ENCODE measurements around the gene SWT1.

- TF ChIP-seq, protein P1, sequence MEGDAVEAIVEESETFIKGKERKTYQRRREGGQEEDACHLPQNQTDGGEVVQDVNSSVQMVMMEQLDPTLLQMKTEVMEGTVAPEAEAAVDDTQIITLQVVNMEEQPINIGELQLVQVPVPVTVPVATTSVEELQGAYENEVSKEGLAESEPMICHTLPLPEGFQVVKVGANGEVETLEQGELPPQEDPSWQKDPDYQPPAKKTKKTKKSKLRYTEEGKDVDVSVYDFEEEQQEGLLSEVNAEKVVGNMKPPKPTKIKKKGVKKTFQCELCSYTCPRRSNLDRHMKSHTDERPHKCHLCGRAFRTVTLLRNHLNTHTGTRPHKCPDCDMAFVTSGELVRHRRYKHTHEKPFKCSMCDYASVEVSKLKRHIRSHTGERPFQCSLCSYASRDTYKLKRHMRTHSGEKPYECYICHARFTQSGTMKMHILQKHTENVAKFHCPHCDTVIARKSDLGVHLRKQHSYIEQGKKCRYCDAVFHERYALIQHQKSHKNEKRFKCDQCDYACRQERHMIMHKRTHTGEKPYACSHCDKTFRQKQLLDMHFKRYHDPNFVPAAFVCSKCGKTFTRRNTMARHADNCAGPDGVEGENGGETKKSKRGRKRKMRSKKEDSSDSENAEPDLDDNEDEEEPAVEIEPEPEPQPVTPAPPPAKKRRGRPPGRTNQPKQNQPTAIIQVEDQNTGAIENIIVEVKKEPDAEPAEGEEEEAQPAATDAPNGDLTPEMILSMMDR (IDR thresholded peaks at IDR 0.05; ENCODE audit: insufficient read depth, low read length): peak; percentile 49
- TF ChIP-seq, protein P2, sequence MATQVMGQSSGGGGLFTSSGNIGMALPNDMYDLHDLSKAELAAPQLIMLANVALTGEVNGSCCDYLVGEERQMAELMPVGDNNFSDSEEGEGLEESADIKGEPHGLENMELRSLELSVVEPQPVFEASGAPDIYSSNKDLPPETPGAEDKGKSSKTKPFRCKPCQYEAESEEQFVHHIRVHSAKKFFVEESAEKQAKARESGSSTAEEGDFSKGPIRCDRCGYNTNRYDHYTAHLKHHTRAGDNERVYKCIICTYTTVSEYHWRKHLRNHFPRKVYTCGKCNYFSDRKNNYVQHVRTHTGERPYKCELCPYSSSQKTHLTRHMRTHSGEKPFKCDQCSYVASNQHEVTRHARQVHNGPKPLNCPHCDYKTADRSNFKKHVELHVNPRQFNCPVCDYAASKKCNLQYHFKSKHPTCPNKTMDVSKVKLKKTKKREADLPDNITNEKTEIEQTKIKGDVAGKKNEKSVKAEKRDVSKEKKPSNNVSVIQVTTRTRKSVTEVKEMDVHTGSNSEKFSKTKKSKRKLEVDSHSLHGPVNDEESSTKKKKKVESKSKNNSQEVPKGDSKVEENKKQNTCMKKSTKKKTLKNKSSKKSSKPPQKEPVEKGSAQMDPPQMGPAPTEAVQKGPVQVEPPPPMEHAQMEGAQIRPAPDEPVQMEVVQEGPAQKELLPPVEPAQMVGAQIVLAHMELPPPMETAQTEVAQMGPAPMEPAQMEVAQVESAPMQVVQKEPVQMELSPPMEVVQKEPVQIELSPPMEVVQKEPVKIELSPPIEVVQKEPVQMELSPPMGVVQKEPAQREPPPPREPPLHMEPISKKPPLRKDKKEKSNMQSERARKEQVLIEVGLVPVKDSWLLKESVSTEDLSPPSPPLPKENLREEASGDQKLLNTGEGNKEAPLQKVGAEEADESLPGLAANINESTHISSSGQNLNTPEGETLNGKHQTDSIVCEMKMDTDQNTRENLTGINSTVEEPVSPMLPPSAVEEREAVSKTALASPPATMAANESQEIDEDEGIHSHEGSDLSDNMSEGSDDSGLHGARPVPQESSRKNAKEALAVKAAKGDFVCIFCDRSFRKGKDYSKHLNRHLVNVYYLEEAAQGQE (IDR thresholded peaks at IDR 0.05; ENCODE audit: insufficient replicate concordance, low read depth): no peak
- no peak for TF ChIP-seq POLR2AphosphoS5 (IDR thresholded peaks at IDR 0.05; ENCODE audit: low read depth)
- TF ChIP-seq GABPA (IDR thresholded peaks at IDR 0.05; ENCODE audit: low read depth): no peak
- no peak for TF ChIP-seq SPI1 (IDR thresholded peaks at IDR 0.05; ENCODE audit: borderline replicate concordance, low read depth)
These were observed 13.4 kb downstream of the SWT1 start for GRCh38 chr1:185170291-185170848.
